ENCODE results near the gene SPATA18.

SPATA18 gene

GRCh38 chr4:52051213-52051614 is at the start of gene SPATA18:
Gene SPATA18, plus strand, starts transcription at chr4:52051304. Its CDS starts 401 bp downstream, at chr4:52051705.
- DNase-seq: no peak

DNA sequence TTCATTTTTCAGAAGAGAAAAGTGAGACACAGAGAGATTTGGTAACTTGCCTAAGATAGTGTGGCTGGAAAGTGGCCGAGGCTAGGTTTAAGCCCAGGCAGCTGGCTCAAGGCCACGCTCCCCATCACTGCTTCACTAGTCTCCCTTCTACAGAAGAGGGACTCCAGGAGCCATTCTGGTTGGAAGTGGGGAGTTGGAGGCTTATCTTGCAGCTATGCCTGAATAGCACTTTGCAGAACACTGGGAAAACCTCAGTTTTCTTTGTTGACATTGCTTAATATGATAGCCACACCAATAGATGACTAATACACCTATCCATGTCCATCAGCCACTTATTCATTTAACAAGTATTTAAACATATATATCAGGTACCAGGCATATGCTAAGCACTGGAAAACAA is 49.5 kb upstream of the SPATA18 start:
- DNase-seq: no peak

DNA sequence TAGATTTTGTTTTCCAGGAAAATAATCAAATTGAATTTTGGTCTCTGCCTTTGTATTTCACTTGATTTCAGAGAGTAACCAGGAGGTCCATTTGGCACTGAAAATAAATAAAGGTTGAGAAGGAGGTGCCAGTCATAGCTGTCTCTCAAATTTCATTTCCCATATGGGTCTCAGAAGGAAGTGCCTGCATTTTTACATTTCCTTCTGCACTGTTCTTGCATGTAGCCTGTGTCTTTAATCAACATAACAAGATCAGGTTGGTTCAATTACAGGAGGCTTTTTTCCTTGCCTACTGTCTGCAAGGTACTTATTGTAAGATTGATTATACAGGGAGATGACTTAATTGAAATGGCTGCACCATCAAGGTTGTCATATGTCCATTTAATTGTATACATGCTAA is 46.7 kb upstream of the SPATA18 start:
- no peak for DNase-seq

DNA sequence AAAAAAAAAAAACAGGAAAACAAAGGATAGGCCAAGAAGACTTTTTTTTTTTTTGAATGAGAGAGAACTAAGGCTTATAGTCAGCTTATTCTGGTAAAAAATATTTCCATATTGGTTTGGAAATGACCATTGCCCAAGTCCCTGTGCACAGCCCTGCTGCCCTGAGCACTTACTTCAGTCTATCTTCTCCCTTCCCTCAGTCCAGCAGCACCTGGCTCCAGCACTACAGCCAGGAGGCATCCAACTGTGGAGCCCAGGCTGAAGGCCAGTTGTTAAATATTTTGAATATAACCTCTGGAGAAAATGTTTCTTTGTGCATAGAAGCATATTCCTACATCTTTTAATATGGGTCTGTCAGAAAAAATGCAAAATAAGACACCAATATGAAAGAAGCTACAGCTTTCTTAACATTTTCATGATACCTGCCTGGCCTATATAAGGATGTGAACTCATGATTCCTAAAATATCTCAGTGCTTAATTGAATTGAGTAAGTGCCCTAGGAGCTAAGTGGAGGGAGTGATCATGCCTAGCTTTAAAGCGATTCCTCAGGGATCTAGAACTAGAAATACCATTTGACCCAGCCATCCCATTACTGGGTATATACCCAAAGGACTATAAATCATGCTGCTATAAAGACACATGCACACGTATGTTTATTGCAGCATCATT is 45.4 kb upstream of the SPATA18 start:
- no peak for DNase-seq

- DNase-seq: no peak
These were observed 44.2 kb upstream of the SPATA18 start for GRCh38 chr4:52006887-52007286.

DNA sequence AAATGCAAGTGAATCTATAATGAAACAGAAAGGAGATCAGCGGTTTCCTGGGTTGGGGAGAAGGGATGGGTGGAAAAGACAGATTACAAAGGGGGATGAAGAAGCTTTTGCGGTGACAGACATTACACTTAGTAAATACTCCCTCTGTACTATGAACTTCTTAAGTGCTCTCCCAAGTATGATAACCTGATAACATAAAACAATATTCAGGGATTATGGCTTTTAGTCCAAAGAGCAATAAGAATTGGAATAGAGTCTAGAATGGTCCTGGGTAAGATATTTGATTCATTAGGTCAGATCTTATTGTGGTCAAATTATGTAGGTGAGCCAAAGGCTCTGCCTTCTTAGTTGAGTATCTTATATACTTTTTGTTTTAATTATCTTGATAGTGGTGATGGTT is 40.1 kb upstream of the SPATA18 start:
- no peak for DNase-seq

GRCh38 chr4:52012651-52013050 is 38.5 kb upstream of the SPATA18 start:
- no peak for DNase-seq

- DNase-seq: no peak
These were observed 36.2 kb upstream of the SPATA18 start for GRCh38 chr4:52014903-52015302.

GRCh38 chr4:52015366-52015765 is 35.7 kb upstream of the SPATA18 start:
- no peak for DNase-seq

DNA sequence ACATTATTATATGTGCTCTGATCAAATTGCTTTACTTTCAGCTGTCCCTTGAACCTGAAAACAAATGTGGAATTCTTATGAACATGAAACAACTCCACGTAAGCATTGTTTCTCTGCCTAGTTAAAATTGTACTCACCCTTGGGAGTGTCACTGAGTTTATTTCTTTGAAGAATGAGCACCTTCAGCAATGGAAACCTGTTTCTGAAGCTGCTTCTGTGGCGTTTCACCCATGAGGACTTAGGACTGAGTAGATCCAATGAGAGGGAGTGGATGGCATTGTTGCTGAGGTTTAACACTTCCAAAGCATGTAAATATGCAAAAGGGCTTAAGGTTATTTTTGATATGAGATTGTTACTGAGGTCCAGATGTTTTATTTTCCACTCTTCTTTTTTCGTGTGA is 34.1 kb upstream of the SPATA18 start:
- DNase-seq: no peak

- no peak for DNase-seq
These were observed 33.3 kb upstream of the SPATA18 start for GRCh38 chr4:52017814-52018213.

DNA sequence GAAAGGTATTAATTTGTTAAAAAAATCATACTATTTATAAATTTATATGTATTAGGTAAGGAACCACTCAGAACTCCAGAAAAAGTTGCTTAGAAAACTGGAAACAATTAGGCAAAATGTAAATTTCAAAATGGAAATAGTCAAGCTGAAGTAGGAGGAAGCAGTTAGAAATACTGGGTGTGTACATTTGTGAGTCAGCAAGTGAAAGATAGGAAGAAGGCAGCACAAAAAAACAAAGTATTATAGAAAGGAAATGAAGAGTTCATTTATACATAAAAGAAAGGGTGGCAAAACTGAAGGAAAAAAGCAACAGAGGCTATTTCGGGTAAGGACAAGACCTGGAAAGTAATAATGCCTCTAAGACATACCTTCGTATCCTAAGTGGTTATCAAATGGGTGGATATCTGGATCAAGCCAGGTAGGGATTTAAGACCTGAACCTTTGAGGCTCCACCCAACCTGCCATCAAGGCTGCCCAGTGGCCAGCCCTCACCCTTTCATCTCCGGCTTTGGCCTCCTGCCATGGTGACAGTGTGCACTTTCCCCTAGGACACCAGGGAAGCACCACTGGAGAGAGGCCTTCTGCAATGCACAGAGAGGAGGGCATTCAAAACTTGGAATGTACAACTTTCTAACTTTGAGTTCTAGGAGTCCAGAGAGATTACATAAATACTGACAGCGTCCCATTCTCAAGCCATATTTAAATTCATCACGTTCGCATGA is 31.0 kb upstream of the SPATA18 start, which contains the start of gene LRRC66:
Gene LRRC66, minus strand, starts transcription at position 428 of the 722 bp plus-strand sequence. CDS start 2,750 bp downstream, outside the sequence.
- no peak for DNase-seq

- DNase-seq: no peak
These were observed 22.1 kb upstream of the SPATA18 start for GRCh38 chr4:52028970-52029369.

DNA sequence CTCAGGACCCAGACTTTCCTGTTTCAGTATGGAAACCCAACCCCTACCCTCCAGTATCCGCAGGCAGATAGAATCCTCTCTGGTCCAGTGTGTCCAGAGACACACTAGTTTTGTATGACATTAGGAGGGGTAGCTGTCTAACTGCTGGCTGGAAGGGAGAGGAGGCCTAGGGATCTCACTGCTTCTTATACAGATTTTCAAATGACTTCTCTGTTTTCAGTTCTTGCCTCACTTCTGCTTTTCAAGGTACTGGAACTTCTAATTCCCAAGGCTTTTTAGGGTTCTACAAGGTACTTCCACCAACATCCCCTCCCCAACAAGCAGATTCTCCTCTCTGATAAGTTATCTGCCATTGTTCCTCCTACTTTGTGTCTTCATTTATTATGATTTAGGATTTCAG is 19.1 kb upstream of the SPATA18 start:
- no peak for DNase-seq

GRCh38 chr4:52035190-52035589 is 15.9 kb upstream of the SPATA18 start:
- no peak for DNase-seq

GRCh38 chr4:52036886-52037530 is 14.1 kb upstream of the SPATA18 start:
- DNase-seq: no peak

GRCh38 chr4:52037689-52038102 is 13.4 kb upstream of the SPATA18 start:
- DNase-seq: no peak

DNA sequence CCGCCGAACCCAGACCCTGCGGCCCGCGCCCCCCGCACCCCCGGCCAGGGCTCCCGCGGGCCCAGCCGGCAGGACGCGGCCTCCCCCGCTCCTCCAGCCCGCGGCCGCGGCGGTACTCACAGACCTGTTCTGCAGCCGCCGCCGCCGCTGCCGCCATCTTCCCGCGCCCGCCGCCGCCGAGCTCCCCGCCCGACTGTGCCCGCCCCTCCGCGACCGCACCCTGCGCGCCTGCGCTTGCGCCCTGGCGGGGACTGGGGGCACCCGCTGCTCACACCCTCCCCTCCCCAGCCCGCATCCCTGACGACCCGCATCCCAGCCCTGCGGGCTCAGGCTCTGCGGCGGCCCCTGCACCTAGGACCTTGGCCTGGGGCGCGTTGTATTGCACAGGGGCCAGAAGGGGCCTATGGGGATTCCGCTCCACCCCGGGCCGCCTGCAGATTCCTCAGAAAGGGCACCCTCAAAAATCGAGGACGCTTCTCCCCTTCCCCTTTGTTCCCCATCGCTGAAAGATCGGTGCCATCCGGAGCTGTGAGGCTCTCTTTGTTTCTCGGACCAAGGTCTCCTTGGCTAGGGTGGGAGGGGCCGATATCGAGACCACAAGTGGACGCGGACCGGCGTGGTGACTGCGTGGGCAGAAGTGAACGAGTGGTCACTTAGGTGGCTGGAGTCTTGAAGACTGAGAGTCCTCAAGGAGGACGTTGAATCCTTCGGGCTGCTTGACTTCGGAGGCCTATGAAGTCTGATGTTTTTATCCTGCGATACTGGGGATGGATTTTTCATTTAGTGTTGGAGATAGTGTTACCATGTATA is 12.8 kb upstream of the SPATA18 start, which contains the start of gene SGCB:
Gene SGCB, minus strand, starts transcription at position 197 of the 810 bp plus-strand sequence. Its CDS starts 40 bp downstream, at position 157.
- peak; percentile 56 to 57 for DNase-seq

DNA sequence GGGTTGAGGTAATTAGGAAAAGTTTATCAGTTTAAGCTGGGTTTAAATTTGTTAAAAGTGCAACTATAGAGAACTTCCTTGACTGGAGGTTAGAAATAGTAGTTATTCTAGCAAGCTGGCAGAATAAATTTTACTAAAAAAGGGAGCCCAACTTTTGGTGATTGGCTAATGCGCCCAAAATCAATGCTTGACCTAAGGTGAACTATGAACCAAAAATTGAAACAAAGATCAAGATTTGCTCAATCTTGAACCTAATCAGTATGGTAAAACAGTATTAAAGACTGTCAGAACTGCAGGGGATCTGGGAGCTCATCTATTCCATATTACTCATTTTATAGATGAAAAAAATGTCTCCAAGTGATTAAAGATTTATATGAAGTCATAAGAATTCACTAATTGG is 6.1 kb upstream of the SPATA18 start:
- DNase-seq: no peak

- DNase-seq: no peak
These were observed 1.8 kb upstream of the SPATA18 start for GRCh38 chr4:52049266-52049665.

- DNase-seq: no peak
These were observed 741 bp downstream of the SPATA18 start for GRCh38 chr4:52051615-52052474.

GRCh38 chr4:52052475-52052780 is 1.3 kb downstream of the SPATA18 start:
- no peak for DNase-seq
